HG03108 (cell line): Measurements from ENCODE around the gene ADCY9.

ENCODE experiments used
- ATAC-seq: cut with Tn5 transposase; IDR thresholded peaks from one replicate; pipeline ENCODE4 v1.9.1; 2021; ENCODE audit warnings: moderate library complexity; ENCODE audit not compliant: unreplicated experiment

The ADCY9 gene

DNA sequence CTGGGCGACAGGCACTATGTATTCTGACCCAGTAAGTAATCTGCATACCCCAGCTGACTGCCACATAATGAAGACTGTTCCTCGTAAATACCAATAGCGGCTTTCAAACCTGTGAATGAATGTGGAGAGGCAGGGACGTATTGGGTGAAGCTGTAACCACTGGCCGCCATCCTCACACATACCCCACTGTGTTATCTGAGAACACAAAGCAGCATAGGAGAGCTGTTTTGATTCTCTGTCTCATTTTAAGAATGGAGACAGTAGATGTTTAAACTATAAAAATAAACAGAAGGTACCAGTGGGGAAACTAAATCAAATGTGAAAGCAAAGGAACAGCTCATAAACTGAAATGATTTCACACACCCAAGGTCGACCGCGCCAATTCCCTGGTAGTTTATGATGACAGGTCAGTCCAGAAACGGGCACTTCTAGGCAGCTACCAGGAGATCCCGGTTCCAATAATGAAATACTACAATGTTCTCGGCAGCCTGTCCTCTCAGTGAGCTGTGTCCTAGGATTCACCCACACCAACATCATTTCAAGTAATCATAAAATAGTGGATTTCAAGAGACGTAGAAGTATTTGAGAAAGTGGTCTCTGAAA lies 109.7 kb downstream of the ADCY9 start:
- ATAC-seq, result no peak

DNA sequence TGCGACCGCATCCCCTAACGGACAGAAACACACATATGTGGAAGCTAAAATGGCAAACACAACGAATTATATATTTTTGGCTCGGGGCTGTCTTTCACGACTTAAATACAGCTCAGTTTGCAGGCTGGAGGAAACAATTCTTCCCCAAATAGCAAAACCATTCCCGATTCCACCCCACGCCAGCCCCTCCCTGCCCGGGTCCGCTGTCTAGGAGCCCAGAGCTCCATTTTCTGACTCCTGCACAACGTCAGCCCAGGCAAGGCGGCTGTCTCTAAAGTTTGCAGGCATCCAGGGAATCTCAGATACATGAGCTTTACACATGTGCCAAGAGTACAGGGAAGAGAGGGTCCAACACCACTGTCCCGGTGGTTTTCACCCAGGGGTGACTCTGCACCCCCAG lies 110.5 kb downstream of the ADCY9 start:
- ATAC-seq, result no peak

DNA sequence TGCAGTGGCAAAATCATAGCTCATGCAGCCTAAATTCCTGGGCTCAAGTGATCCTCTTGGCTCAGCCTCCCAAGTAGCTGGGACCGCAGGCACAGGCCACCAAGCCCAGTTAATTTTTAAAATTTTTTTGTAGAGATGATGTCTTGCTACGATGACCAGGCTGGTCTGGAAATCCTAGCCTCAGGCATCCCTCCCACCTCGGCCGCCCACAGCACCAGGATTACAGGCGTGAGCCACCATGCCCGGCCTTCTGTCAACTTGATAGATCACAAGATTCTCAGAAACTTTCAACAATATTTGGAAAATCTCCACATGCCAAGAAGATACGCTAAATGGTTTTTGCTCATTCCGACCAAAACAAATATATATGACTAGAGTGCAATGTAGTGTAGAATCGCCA lies 111.0 kb downstream of the ADCY9 start:
- no peak for ATAC-seq

DNA sequence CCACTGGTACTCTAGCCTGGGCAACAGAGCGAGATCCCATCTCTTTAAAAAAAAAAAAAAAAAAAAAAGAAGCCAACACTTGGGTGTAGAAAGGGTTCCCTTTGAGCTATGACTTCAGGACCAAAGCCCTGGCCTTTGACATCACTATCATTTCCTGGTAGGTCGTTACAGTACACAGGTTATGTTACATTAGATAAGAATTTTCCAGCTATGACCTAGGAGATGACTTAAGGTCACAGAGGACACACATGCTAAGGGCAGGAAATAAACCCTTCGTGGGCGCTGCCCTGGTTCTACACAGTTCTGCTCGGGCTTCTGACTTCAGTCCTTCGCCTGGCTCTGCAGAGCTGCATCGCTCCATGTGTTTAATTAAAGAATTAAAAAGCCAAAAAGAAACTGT lies 112.0 kb downstream of the ADCY9 start:
- ATAC-seq, result no peak

DNA sequence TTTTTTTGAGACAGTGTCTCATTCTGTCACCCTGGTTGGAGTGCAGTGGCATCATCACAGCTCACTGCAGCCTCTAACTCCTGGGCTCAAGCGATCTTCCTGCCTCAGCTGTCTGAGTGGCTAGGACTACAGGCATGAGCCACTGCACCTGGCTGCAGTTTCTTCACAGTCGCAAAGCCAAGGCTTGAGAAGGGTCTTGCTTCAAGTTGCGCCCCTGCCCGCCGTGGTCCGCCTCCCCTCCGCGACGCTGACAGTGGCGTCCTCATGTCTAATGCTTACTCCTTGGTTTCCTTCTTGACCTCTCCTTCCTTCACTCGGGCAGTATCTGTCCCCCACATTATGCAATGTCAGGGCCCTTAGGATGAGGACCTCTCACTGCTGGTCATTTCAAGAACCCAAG lies 112.7 kb downstream of the ADCY9 start:
- ATAC-seq, result no peak

DNA sequence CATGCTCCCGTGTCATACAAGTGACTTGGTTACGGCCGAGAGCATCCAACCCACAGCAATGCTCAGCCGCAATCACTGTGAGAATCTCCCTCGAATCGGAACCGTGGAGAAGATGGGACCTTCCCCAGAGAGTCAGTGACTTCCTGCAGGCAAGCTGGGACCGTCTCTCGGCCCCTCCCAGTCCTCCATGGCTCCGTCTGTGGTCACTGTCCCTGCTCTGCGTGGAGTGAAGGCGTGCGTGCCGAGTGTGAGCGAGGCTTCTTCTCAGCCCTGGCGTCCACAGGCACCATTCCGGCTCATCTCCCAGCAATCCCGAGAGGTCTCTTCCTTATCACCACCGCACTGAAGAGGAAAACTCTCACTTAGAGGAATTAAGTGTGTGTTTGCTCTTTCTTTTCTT lies 113.1 kb downstream of the ADCY9 start:
- ATAC-seq, result no peak

DNA sequence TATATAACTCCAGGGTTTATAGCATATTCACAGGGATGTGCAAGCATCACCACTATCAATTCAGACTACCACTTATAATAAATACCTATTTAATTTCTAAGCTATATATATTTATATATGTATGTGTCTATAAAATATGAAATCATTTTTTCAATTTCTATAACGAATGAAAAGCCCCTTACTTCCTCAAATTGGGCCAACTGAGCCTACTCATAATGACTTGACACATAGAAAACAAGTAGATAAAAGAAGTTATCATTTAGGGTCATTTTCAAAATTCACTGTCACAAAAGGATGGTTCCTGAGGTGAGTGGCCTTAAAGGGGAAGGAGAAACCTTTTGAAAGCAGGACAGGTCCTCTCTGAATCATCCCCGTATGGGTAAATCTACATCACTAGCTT lies 114.1 kb downstream of the ADCY9 start:
- no peak for ATAC-seq

DNA sequence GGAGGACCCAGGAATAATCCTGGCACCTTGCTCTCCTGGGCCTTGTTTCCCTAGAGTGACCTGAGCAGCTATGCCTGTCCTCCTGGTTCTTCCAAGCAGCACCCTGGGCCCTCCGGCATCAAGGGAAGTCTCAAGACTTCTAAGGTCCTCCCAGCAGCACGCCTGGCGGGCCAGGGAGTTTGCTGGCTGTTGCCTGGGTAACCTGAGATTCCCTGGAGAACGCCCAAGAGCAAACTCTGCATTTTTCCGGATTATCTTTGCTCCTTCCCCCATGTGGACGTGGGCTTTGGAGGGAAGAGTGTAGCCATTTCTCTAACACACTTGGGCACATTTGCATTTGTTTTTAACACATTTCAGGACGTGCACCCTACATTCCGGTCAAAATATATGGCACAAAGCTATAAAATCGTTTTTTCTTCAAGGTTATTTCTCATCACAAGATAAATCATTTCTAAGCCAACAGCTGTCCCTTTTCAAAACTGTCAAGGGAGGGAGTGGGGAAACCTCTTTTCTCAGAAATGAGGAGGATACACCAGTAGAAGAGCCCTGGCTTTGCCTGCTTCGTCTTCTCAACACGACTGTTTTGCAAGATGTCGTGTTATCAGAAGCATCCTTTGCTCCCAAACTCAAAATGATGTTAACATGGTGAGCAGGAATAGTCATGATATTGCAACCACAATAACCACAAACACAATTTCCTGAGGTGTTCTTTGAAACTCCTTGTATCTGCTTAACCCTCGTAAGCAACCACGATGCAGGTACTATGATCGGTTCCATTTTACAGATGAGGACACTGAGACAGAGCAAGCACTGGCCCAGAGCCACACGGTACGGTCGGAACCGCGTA lies 116.5 kb downstream of the ADCY9 start:
- ATAC-seq, result no peak

DNA sequence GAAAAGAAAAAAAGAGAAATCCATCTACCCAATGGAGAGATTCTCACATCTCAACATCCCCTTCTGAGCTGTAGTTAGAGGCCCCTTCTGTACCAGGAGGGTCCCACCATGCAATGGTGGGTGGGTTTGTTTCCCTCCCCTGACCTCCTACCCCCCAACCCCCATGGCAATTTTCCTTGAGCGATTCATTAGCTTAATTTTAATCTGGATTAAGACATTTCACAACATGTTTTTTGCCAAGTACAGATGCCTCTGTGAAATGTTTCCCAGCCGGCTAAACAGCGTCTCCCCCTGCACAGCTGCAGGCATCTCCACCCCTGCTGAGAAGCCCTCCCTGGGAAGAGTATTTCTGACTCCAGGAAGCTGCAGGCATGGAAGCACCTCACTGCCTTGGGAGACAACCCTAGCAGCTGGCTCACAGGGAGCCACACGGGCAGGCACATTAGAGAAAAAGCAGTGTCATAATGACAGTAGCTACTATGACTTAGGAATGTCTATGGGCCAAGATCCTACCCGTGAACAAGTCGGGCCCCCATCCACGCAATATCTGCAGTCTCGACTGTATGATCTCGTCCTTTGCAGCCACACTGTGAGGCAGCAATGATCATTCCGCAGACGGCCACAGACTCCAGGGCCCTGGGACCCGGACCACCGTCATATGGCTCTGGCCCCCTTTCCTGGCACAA lies 117.3 kb downstream of the ADCY9 start:
- no peak for ATAC-seq

DNA sequence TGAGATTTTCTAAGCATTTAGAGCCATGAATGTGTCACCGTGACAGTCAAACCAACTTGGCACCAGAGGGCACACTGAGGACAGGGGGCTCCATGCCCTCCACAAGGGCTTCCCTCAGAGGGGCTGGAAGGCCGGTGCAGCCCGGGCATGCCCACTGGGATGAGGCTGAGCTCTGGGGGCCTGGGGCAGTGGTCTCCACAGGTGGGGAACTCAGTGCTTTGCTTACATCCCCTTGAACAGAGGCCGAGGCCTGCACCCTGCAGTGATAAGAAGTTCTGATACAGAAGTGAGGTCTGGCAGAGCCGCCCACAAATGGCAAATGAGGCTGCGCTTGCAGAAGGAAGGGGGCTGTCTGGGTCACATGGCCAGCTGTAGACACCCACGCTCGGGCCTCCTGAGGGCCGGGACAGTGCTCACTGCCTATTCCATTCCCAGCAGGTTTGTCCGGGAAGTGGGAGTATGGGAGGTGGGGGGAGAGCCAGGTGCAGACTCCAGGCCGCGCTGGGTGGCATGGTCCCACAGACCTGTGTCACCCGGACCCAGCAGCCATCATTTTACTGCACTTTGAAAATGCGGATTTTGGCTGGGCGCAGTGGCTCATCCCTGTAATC lies 118.9 kb downstream of the ADCY9 start:
- no peak for ATAC-seq

DNA sequence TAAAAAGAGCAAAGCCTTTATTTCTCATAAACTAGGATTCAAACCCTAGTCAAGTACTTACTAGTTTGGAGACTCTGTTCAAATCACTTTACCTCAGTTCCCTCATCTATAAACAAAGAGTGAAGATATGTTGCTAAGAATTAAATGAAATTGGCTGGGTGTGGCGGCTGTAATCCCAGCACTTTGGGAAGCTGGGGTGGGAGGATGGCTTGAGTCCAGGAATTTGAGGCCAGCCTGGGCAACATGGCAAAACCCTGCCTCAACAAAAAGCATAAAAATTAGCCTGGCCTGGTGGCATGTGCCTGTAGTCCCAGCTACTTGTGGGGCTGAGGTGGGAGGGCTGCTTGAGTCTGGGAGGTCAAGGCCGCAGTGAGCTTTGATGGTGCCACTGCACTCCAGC lies 121.2 kb downstream of the ADCY9 start:
- ATAC-seq, result no peak

DNA sequence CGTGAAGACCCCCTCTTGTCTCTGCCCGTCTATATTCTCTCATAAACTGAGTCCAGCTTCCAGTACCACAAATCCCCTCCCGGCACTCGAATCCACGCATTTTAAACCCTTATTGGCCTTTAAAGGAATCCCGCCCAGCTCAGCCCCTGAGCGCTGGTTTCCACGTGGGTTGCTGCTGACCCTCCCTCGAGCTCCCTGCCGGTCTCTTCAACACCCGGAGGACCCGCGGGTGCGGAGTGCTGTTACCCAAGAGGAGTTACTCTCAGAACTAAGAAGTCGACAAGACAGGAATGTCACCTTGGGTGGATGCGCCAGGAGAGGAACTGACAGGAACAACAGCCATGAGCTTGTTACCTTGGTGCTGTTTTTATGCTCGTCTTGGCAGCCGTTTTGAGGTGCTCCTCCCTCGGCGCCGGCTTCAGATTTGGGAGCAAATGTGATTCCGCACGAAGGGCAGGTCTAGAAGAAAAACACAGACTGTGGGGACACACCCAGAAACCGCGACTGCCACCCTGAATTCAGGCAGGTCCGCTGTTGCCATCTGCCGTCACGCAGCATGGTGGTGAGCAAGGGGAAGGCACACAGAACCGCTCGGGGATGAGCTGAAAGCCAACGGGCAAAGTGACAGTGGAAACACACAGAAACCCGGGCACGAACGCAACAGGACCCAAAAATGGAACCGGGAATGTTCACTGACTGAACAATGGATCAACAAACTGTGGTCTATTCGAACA lies 123.0 kb downstream of the ADCY9 start:
- no peak for ATAC-seq

DNA sequence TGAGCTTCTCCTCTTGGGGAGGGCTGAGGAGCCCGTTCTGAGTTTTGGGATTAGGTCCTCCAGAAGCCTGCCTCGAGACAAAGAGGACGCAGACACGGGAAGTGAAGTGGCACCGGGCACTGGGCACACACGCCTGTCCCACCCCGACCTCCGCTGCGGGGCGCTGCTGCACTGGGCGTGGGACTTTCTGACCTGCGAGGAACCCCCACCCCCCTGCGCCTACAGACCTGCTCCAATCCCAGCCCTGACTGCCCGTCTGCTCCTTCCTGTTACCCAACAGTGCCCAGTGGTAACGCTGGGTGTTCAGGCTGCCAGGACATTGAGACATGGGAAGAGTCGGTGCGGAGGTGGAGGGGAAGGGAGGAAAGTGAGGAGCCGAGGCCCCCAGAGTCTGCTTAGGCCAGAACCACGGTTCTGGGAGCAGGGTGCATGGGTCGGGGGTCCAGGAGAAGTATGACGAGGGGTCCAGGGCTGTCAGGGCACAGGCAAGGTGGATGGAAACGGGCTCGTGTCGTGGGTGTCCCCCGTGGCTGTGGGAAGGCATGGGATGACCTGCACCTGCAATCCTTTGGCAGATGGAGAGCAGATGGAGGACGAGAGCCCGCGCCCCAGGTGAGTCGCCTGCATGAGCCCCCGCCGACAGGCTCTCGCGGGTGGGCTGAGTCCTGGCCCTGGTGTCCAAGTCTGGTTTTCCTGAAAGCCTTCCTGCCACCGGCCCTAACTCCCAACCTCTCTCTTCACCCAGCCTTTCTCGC lies 123.8 kb downstream of the ADCY9 start:
- ATAC-seq, result no peak

DNA sequence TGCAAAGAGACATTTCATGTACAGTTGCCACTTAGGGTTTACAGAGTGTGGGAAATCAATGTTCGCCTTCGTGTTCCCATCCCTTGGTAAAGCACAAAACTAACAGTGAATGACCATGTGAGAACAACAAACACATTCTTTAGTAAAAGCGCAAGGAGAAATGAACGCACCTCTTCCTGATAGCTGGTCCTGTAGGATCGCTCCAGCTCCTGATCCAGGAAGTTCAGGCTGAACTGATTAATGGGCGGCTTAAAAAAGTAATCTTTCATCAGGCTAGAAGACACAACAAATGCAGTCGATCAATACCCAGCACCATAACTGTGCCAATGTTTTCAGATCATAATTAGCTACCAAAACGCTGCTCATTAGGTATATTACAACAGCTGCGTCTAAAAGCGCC lies 127.4 kb downstream of the ADCY9 start:
- no peak for ATAC-seq

DNA sequence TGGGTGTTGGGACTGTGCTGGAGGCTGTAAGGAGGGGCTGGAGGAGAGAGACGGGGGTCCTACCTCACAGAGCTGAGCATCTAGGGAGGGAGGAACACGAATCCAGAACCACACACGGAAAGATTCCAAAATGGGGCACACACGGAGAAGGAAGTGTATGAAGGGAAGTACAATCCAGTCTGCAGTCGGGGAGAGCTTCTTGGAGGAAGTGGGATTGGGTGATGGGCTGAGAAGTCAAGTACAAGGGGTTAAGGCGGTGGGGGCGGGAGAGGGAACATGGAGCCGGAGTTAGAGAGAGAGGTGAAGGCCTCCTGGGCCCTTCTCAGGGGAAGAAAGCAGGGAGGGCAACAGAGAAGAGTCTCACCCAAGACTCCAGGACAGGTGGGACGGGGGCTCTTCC lies 128.2 kb downstream of the ADCY9 start:
- no peak for ATAC-seq

DNA sequence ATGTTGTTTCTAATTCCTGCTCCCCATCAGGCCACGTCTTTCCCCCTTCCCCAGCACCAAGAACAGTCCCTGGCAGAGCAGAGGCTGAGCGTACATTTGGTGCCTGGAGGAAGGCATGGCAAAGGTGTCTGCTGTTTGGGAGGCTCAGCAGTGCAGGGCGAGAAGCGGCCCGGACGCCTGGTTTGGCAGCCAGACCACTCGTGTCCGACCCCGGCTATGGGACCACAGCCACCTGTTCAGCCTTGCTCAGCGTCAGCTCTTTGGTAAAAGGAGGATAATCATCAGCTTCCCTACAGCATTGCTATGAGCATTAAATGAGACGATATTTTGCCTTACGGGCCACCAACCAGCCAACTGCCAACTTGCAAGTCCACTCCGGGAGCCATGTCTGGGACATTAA lies 129.0 kb downstream of the ADCY9 start:
- no peak for ATAC-seq

DNA sequence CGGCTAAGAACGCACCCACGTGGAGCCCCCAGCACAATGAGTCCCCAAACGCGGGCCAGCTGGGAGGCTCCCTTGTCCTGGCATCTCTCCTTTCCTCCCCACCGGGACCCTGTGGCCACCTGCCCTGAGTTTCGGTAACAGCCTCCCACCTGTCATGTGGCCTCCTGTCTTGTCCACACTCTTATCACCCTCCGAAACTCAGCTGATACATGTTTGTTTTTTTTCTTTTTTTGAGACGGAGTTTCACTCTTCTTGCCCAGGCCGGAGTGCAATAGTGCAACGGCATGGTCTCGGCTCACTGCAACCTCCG lies 130.1 kb downstream of the ADCY9 start:
- no peak for ATAC-seq

DNA sequence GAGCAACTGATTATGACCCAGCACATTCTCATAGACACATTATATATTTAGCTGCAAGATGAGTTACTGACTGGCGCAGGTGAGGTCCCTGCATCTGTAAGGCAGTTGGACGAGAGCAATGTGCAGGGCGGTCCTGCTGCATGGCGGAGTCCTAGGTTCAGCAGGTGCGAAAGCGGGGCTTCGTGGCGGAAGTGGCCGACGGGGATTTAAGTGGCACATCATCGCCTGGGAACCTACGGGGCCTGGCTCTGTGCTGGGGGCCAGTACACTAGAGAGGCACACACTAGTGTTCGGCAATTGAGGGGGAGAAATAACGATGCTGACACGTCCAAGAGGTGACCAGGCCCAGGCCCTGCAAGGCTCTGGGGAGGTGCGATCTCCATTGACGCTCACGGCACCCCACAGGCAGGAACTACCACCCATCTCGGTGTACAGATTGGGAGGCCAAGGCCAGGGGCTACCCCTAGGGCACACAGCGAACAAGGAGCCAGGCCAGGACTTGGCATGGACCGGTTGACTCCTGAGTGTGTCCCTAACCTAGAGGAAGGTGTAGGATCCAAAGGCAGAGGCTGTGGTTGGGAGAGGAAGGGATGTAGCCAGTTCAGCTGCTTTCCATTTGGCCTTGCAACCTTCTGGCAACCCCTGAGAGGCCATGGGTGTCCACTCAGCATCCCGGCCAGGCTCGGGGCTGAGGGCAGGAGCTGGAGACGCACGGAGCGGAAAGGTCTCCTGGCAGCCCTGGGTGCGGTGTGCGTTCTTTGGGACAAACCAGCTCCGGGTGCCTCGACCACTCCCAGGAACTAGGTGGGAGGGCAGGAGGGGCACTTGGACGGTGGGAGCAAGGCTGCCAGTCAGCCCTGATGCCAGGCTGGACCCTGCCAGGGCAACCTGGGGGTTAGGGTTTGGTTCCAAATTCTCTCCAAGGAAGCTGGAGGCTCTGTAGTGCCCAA lies 131.9 kb downstream of the ADCY9 start:
- no peak for ATAC-seq

DNA sequence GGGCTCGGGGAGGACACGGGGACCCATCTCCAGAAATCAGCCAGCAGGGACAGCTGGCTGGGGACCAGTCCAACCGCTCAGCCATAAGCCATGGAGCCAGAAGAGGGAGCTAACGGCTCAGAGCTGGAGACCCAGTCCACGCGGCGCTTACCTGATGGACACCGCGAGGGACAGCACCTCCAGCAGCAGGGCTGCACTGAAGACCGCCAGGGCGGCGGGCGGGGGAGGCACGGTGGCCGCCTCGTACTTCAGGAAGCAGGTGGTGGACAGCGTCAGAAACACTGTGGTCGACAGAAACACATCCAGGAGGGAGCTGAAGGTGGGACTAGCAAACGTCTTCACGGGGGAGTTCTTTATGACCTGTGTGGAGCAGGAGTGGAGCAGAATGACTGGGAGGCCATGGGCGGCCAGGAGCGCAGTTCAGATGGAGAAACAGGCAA lies 133.1 kb downstream of the ADCY9 start:
- ATAC-seq, result no peak
